Activated CD4-positive, alpha-beta T cell treated with anti-CD3 and anti-CD28 coated beads, Interleukin-2, amount 50 U/mL, for 4 hours (primary cell): ENCODE data around the gene TMPRSS5.
"Not testable (repeated sequence)": the region's sequence is repeated elsewhere in the genome, so short reads cannot be mapped to it uniquely, and the experiment has no call there.

Experiments used
- DNase-seq, 2 experiments: peaks; one replicate each; pipeline ENCODE4 v3.0.0-alpha.2; 2020

The TMPRSS5 gene

GRCh38 chr11:113697111-113697510 lies 9.0 kb downstream of the TMPRSS5 start:
- no peak for DNase-seq

- no peak for DNase-seq
These were observed 10.9 kb downstream of the TMPRSS5 start for GRCh38 chr11:113695207-113695606.

- no peak for DNase-seq
These were observed 11.7 kb downstream of the TMPRSS5 start for GRCh38 chr11:113694390-113694789.

- no peak for DNase-seq
These were observed 13.1 kb downstream of the TMPRSS5 start for GRCh38 chr11:113693030-113693429.

- no peak for DNase-seq
These were observed 15.2 kb downstream of the TMPRSS5 start for GRCh38 chr11:113690619-113691569.

- DNase-seq: no peak
These were observed 16.1 kb downstream of the TMPRSS5 start for GRCh38 chr11:113689768-113690618.

GRCh38 chr11:113685654-113686359 lies 20.3 kb downstream of the TMPRSS5 start:
- no peak for DNase-seq

GRCh38 chr11:113684496-113684895 lies 21.6 kb downstream of the TMPRSS5 start:
- DNase-seq: no peak

- DNase-seq: no peak
These were observed 22.5 kb downstream of the TMPRSS5 start for GRCh38 chr11:113683481-113684046.

- DNase-seq: no peak
These were observed 24.2 kb downstream of the TMPRSS5 start for GRCh38 chr11:113681711-113682413.

GRCh38 chr11:113681282-113681681 lies 24.8 kb downstream of the TMPRSS5 start:
- DNase-seq: no peak

GRCh38 chr11:113677685-113678084 lies 28.4 kb downstream of the TMPRSS5 start:
- no peak for DNase-seq

GRCh38 chr11:113675565-113675964 lies 30.5 kb downstream of the TMPRSS5 start:
- no peak for DNase-seq

GRCh38 chr11:113675003-113675561 lies 31.0 kb downstream of the TMPRSS5 start:
- no peak for DNase-seq

- no peak for DNase-seq
These were observed 31.8 kb downstream of the TMPRSS5 start for GRCh38 chr11:113674397-113674685.

GRCh38 chr11:113673550-113674396 lies 32.3 kb downstream of the TMPRSS5 start:
- DNase-seq: no peak

- DNase-seq: not testable (repeated sequence)
These were observed 34.2 kb downstream of the TMPRSS5 start for GRCh38 chr11:113671914-113672313.

GRCh38 chr11:113670831-113671215 lies 35.3 kb downstream of the TMPRSS5 start:
- DNase-seq: no peak

GRCh38 chr11:113670149-113670830 lies 35.8 kb downstream of the TMPRSS5 start:
- DNase-seq: no peak

GRCh38 chr11:113668255-113668654 lies 37.9 kb downstream of the TMPRSS5 start:
- DNase-seq: no peak
